HCT116 (cell line): Measurements from ENCODE around the gene RSPH9.

Source experiments
- EZH2phosphoT487 ChIP-seq: fragments of 200-600 bp; IDR thresholded peaks from 2 replicates; pipeline ENCODE4 v1.6.1; 2018; ENCODE audit warnings: antibody characterized with exemption, borderline replicate concordance
- REST ChIP-seq: IDR thresholded peaks from 2 replicates; pipeline ENCODE4 v1.6.1; 2012; ENCODE audit warnings: low read depth

DNA sequence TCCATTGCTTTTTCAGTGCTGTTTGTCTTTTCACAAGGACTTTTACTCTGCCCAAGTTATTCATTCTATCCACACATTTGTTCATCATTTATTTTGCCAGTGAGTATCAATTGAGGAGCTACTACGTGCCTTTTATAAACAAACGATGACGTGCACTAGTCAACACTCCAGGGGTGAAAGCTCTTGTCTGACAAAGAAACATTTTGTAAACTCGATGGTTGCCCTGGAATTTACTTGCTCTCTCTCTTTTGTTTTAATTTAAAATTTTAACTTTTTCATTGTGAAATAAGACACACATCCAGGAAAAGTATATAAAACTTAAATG lies 51.1 kb downstream of the RSPH9 start:
- no peak for TF ChIP-seq REST
- no peak for TF ChIP-seq EZH2phosphoT487
